Adipose tissue (tissue), 3 donors: ENCODE measurements around the gene BMAL1. TPM values are rescaled to one million over a fixed set of nuclear protein-coding genes. Genes with fewer than 3 reads are reported as not detected.

ENCODE experiments used
- H3K27ac ChIP-seq: one replicate; pipeline ENCODE4 v1.5.1; 2013; ENCODE audit warnings: low read depth, low read length
- WGBS, 3 donors: extraction: QIAGEN DNeasy Blood & Tissue Kit; methylation state at CpG; one replicate each; pipeline ENCODE4 v1.1.7; 2013; 5-methylcytosine and 5-hydroxymethylcytosine counted together
- polyA plus RNA-seq, 3 donors: library from polyadenylated mRNA; stranded (reverse); fragments of 200-250 nt; gene quantifications; one replicate each; pipeline ENCODE4 v1.2.3, GENCODE V29; 2013
- donor health status: healthy with polysubstance abuse.
- donor health status: Bipolar disorder and iron deficiency.
- donor health status: healthy.

Gene BMAL1
- polyA plus RNA-seq, 3 donors = 9.7 to 26.0 (median 17.1) TPM

GRCh38 chr11:13304655-13305335 is 27.2 kb downstream of the BMAL1 start:
- 55 to 90% (median 70%) methylated on average over 7 of the region's 7 CpGs for WGBS, 3 donors

DNA sequence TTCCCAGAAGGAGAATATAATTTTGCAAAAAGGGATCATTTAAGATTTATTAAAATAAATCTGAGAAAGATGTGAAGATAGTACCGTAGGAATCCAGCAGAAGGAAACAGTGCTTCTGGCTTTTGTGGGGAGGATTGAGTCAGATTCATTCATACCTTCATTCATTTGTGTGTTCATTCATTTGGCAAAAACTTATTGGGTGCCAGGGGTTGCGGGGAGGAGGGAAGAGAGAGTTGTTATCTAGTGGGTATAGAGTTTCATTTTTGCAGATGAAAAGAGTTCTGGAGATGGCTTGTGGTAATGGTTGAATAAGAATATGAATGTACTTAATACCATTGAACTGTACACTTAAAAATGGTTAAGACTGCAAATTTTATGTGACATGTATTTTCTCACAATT is 31.1 kb downstream of the BMAL1 start:
- 92 to 95% (median 93%) methylated on average over 2 of the region's 2 CpGs for WGBS, 3 donors
- H3K27ac ChIP-seq = no peak overlapping the region

More at GRCh38 chr11:13304655-13305335, 27.2 kb downstream of the BMAL1 start:
- H3K27ac ChIP-seq = no peak overlapping the region

DNA sequence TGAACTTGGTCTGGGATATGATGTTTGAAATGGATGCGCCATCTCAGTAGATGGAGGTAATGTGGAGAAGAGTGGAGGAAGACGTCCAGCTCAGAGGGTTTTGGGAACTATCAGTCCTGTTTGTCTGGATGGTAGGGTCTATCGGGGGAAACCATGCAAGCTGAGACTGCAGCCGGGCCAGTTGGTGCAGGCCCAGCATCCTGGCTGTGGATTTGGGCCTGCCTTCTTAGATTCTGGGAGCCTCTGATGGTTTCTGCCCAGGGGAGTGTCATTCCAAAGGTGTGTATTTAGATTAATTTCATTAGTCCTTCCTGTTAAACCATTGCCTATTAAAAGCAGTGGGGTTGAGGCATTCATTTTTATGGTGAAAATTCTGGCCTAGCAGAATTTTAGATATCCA is 31.6 kb downstream of the BMAL1 start:
- H3K27ac ChIP-seq = no peak overlapping the region
- WGBS, 3 donors = 96 to 98% (median 96%) methylated on average over 4 of the region's 4 CpGs

DNA sequence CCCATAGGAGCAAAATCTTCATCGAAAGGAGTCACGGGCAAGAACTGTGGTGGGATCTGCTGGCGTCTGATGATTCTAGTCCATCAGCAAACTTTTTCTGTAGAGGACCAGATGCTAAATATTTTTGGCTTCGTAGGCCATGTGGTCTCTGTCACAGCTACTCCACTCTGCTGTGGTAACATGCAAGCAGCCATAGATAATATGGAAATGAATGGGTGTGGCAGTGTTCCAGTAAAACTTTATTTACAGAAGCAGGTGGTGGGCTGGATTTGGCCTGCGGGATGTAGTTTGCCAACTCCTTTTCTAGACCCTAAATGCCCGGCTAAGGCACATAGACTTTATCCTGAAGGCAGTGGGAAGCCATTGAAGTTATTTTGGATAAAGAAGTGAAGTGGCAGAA is 32.9 kb downstream of the BMAL1 start:
- WGBS, 3 donors = 92 to 98% (median 97%) methylated on average over 6 of the region's 6 CpGs
- H3K27ac ChIP-seq = no peak overlapping the region

GRCh38 chr11:13311570-13311969 is 34.0 kb downstream of the BMAL1 start:
- no peak overlapping the region for H3K27ac ChIP-seq
- 84 to 92% (median 90%) methylated on average over 3 of the region's 3 CpGs for WGBS, 3 donors

GRCh38 chr11:13313005-13313819 is 35.6 kb downstream of the BMAL1 start:
- WGBS, 3 donors = 91 to 95% (median 93%) methylated on average over 16 of the region's 16 CpGs
- no peak overlapping the region for H3K27ac ChIP-seq

- H3K27ac ChIP-seq = no peak overlapping the region
- 79 to 92% (median 83%) methylated on average over 2 of the region's 2 CpGs for WGBS, 3 donors
These were observed 37.2 kb downstream of the BMAL1 start for GRCh38 chr11:13314676-13315394.

GRCh38 chr11:13315517-13316432 is 38.2 kb downstream of the BMAL1 start:
- WGBS, 3 donors = 86 to 88% (median 88%) methylated on average over 11 of the region's 11 CpGs
- no peak overlapping the region for H3K27ac ChIP-seq

DNA sequence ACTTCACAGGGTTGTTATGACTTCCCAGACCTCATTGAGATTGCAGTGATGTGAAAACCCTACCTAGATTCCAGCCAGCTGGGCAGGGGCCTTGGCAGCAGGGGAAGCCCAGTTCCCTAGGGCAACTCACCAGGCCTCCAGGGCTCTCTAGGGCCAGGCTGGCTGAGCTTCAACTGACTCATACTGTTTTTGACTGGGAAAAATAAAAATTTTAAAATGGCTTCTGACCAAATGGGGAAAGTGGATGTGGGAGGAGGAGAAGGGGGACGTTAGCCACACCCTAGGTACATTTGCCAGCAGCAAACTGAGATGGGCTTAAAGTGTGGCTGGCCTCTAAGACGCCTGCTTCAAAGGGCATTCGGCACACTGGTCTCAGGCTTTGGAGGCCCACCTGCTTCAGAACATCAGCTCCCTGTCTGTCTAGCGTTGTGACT is 39.0 kb downstream of the BMAL1 start:
- WGBS, 3 donors = 63 to 86% (median 73%) methylated on average over 4 of the region's 4 CpGs
- H3K27ac ChIP-seq = no peak overlapping the region

DNA sequence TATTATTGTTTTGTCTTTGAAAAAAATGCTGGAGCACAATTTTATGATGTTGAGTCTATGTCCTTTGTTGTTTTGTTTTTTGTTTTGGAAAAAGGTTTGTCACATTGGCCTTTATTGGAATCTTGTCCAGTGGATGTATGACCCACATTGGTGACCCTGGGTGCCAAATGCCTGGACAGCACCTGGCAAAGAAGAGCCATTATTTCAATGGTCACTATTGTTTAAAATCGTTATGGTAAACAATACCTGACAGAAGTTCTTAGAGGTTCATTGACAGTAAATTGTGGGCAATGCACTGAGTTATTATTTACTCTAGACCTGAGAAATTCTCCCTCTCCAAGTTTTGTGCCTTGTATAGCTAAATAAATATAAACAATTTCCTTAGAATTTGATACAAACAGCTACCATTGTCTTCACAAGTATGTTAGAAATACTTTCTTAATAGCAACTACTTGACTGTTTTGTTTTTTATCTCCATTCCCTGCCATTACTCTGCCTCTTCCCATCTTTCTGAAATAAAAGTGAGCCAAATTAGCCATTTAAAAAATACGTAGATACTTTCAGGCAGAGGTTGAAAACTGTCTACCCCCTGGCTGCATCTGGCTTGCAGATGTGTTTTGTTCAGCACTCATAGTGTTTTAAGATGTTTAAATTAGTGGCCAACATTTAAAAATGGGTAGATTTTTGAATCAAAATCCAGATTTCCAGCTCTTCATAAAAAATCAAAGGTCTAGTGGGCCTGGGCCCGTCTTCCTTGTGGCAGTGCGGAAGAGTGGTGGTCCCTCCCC is 39.9 kb downstream of the BMAL1 start:
- WGBS, 3 donors = 74 to 81% (median 76%) methylated on average over 4 of the region's 4 CpGs

GRCh38 chr11:13318498-13319295 is 41.1 kb downstream of the BMAL1 start:
- H3K27ac ChIP-seq = no peak overlapping the region

More for the DNA sequence above, 39.9 kb downstream of the BMAL1 start:
- H3K27ac ChIP-seq = no peak overlapping the region

GRCh38 chr11:13320688-13321087 is 43.1 kb downstream of the BMAL1 start:
- no peak overlapping the region for H3K27ac ChIP-seq
- 80 to 91% (median 90%) methylated on average over 3 of the region's 3 CpGs for WGBS, 3 donors

More at GRCh38 chr11:13318498-13319295, 41.1 kb downstream of the BMAL1 start:
- WGBS, 3 donors = 27 to 44% (median 34%) methylated on average over 2 of the region's 2 CpGs

GRCh38 chr11:13321431-13321830 is 43.8 kb downstream of the BMAL1 start:
- WGBS, 3 donors = 67 to 100% (median 92%) methylated on average over 2 of the region's 2 CpGs
- no peak overlapping the region for H3K27ac ChIP-seq

DNA sequence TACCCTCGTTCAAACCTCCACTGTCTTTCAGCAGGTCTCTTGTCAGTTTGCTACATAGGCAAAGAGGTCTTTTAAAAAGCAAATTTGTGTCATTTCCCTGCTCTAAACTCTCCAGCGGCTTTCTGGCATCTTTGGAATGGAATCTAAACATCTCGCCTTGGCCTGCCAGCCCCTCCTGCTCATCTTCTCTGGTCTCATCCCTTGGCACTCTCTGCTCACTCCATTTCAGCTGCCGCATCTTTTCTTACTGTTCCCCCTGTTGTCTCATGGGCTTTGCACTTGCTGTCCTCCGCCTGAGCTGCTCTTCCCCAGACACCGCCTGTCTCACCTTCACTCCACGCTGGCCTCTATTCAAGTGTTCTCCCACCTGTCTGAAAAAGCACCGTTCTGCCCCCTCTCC is 46.6 kb downstream of the BMAL1 start:
- no peak overlapping the region for H3K27ac ChIP-seq
- WGBS, 3 donors = 92 to 94% (median 92%) methylated on average over 8 of the region's 8 CpGs

GRCh38 chr11:13324709-13325108 is 47.1 kb downstream of the BMAL1 start:
- WGBS, 3 donors = 69 to 78% (median 75%) methylated on average over 5 of the region's 5 CpGs
- H3K27ac ChIP-seq = no peak overlapping the region

DNA sequence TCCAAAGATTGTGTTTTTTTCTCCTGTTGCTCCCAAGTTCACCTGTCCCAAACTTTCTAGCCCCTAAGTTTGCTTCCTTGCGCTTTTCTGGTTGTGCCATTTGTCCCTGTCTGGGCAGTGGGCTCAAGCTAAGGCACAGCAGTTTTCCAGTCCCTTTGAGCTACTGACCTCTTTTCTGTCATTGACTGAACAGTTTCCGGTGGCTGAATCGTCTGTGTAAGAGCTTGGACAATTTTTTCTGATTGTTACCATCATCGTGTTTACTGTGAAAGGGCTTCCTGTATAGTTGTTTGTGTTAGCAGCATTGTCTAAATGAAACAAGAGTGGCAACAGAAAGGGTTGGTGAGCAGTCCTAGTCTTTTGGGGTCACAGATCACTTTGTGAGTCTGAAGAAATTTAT is 49.8 kb downstream of the BMAL1 start:
- 70 to 73% (median 71%) methylated on average over 4 of the region's 4 CpGs for WGBS, 3 donors
- H3K27ac ChIP-seq = no peak overlapping the region

- 82 to 92% (median 84%) methylated on average over 5 of the region's 5 CpGs for WGBS, 3 donors
These were observed 50.7 kb downstream of the BMAL1 start for GRCh38 chr11:13328286-13328685.

More at GRCh38 chr11:13328286-13328685, 50.7 kb downstream of the BMAL1 start:
- no peak overlapping the region for H3K27ac ChIP-seq
